ENCODE data around the gene GRM4.

Gene GRM4

GRCh38 chr6:34027939-34028441 is 117.9 kb downstream of the GRM4 start:
- H3K27ac ChIP-seq (ENCODE audit: low read length), result no peak overlapping the region
- no peak overlapping the region for H3K4me2 ChIP-seq (ENCODE audit: low read depth, low read length)
- no peak overlapping the region for H3K9ac ChIP-seq (ENCODE audit: low read length)
- H3K4me3 ChIP-seq (ENCODE audit: low read length), result no peak overlapping the region
- no peak for DNase-seq
- no peak for TF ChIP-seq EZH2phosphoT487 (IDR thresholded peaks at IDR 0.05; ENCODE audit: low read length)
- TF ChIP-seq, protein P1, sequence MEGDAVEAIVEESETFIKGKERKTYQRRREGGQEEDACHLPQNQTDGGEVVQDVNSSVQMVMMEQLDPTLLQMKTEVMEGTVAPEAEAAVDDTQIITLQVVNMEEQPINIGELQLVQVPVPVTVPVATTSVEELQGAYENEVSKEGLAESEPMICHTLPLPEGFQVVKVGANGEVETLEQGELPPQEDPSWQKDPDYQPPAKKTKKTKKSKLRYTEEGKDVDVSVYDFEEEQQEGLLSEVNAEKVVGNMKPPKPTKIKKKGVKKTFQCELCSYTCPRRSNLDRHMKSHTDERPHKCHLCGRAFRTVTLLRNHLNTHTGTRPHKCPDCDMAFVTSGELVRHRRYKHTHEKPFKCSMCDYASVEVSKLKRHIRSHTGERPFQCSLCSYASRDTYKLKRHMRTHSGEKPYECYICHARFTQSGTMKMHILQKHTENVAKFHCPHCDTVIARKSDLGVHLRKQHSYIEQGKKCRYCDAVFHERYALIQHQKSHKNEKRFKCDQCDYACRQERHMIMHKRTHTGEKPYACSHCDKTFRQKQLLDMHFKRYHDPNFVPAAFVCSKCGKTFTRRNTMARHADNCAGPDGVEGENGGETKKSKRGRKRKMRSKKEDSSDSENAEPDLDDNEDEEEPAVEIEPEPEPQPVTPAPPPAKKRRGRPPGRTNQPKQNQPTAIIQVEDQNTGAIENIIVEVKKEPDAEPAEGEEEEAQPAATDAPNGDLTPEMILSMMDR (IDR thresholded peaks at IDR 0.05; ENCODE audit: low read length), result no peak
- TF ChIP-seq EZH2 (optimal IDR thresholded peaks at IDR 0.05; ENCODE audit: low read depth, low read length), result no peak
- no peaks in the 10 kb centered on the region for H3K9me3 ChIP-seq (replicated peaks; ENCODE audit: insufficient read depth, low read length)
- no peaks in the 10 kb centered on the region for H3F3A ChIP-seq (ENCODE audit: insufficient read depth, low read length)
- H3K36me3 ChIP-seq (replicated peaks; ENCODE audit: insufficient read depth, low read length), result no peaks in the 10 kb centered on the region
- H3K27me3 ChIP-seq (replicated peaks; ENCODE audit: insufficient read depth, low read length), result peaks cover 77% of the 10 kb centered on the region
- no peak overlapping the region for H2AFZ ChIP-seq (ENCODE audit: low read length)
- no peaks in the 10 kb centered on the region for H3K9me2 ChIP-seq (replicated peaks; ENCODE audit: insufficient read depth, low read length)
- H3K4me1 ChIP-seq (ENCODE audit: low read length), result no peaks in the 10 kb centered on the region
- H3K79me2 ChIP-seq (ENCODE audit: low read length), result no peaks in the 10 kb centered on the region
- H4K20me1 ChIP-seq (ENCODE audit: insufficient read depth, low read length), result no peaks in the 10 kb centered on the region

GRCh38 chr6:34027445-34027936 is 118.4 kb downstream of the GRM4 start:
- peak; percentile 52 for DNase-seq
- Histone ChIP-seq H3K4me2 (ENCODE audit: low read depth, low read length) (no peak overlapping the region), H3K27me3 (replicated peaks; ENCODE audit: insufficient read depth, low read length) (peaks cover 82% of the 10 kb centered on the region), H3K4me1 (ENCODE audit: low read length) (no peaks in the 10 kb centered on the region), H3K4me3 (ENCODE audit: low read length) (no peak overlapping the region), H4K20me1 (ENCODE audit: insufficient read depth, low read length) (no peaks in the 10 kb centered on the region), H3K79me2 (ENCODE audit: low read length) (no peaks in the 10 kb centered on the region), H3K27ac (ENCODE audit: low read length) (no peak overlapping the region), H2AFZ (ENCODE audit: low read length) (no peak overlapping the region), H3K9ac (ENCODE audit: low read length) (no peak overlapping the region), H3F3A (ENCODE audit: insufficient read depth, low read length) (no peaks in the 10 kb centered on the region), H3K9me3 (replicated peaks; ENCODE audit: insufficient read depth, low read length) (no peaks in the 10 kb centered on the region), H3K36me3 (replicated peaks; ENCODE audit: insufficient read depth, low read length) (no peaks in the 10 kb centered on the region), H3K9me2 (replicated peaks; ENCODE audit: insufficient read depth, low read length) (no peaks in the 10 kb centered on the region)
- TF ChIP-seq EZH2 (optimal IDR thresholded peaks at IDR 0.05; ENCODE audit: low read depth, low read length), result no peak
- TF ChIP-seq, protein P1 (IDR thresholded peaks at IDR 0.05; ENCODE audit: low read length), result peak; percentile 79

DNA sequence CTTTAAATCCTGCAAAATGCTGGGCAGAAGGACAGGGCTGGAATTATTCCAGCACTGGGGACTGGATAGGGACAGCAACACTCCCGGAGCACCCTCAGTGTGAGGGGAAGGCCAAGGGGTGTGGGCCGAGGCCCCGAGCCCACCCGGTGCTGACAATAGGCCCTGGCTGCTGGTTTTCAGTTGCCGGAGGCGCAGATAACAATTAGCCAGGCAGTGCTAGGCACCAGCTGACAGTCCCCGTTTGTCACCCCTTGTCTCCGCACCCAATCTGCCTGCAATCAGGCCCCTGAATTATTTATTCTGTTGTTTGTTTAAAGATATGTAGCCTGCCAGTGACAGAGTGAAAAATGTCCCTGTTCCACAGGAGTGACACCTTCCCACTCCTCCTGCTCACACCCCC is 120.0 kb downstream of the GRM4 start:
- DNase-seq, result no peak
- no peak overlapping the region for H3K27ac ChIP-seq (ENCODE audit: low read length)

More for the DNA sequence above, 120.0 kb downstream of the GRM4 start:
- no peak overlapping the region for H2AFZ ChIP-seq (ENCODE audit: low read length)
- H3K4me1 ChIP-seq (ENCODE audit: low read length), result no peaks in the 10 kb centered on the region
- TF ChIP-seq EZH2phosphoT487 (IDR thresholded peaks at IDR 0.05; ENCODE audit: low read length) (no peak), EZH2 (optimal IDR thresholded peaks at IDR 0.05; ENCODE audit: low read depth, low read length) (no peak)
- TF ChIP-seq, protein P1 (IDR thresholded peaks at IDR 0.05; ENCODE audit: low read length), result no peak
- H4K20me1 ChIP-seq (ENCODE audit: insufficient read depth, low read length), result no peaks in the 10 kb centered on the region
- H3F3A ChIP-seq (ENCODE audit: insufficient read depth, low read length), result 0 out of 2 replicates have a peak, but pooled peaks cover 2% of the 10 kb centered on the region
- no peak overlapping the region for H3K4me2 ChIP-seq (ENCODE audit: low read depth, low read length)
- H3K9me2 ChIP-seq (replicated peaks; ENCODE audit: insufficient read depth, low read length), result no peaks in the 10 kb centered on the region
- H3K36me3 ChIP-seq (replicated peaks; ENCODE audit: insufficient read depth, low read length), result no peaks in the 10 kb centered on the region
- no peak overlapping the region for H3K9ac ChIP-seq (ENCODE audit: low read length)
- H3K27me3 ChIP-seq (replicated peaks; ENCODE audit: insufficient read depth, low read length), result peaks cover 91% of the 10 kb centered on the region
- no peaks in the 10 kb centered on the region for H3K79me2 ChIP-seq (ENCODE audit: low read length)
- no peaks in the 10 kb centered on the region for H3K9me3 ChIP-seq (replicated peaks; ENCODE audit: insufficient read depth, low read length)
- H3K4me3 ChIP-seq (ENCODE audit: low read length), result no peak overlapping the region
